Keratinocyte (primary cell): ENCODE measurements around the gene KCNK18. TPM values are rescaled to one million over a fixed set of nuclear protein-coding genes. Genes with fewer than 3 reads are reported as not detected.
A peak's percentile ranks its signal among the peaks of the same experiment; 100 is the strongest.

Source experiments
- DNase-seq: peaks from one replicate; pipeline ENCODE4 v3.0.0-alpha.2; 2011; ENCODE audit warnings: low read depth, missing footprints, low spot score
- FAIRE-seq: peaks from 2 replicates; lab custom pipeline; 2011; peaks lifted over from hg19 to GRCh38; lab: Jason Lieb, UNC
- H2AFZ ChIP-seq: 2 replicates; pipeline ENCODE4 v1.6.0; 2012; ENCODE audit warnings: low read length, control low read depth, inconsistent platforms; ENCODE audit not compliant: control insufficient read depth
- H3K27ac ChIP-seq: 2 replicates; pipeline ENCODE4 v1.5.1; 2011; ENCODE audit warnings: low read length; ENCODE audit not compliant: control insufficient read depth, insufficient read depth
- H3K27me3 ChIP-seq: 3 replicates; pipeline ENCODE4 v1.6.0; 2011; ENCODE audit warnings: low read length; ENCODE audit not compliant: control insufficient read depth, insufficient read depth; ENCODE audit errors: extremely low read depth
- H3K36me3 ChIP-seq, 2 experiments: 2 replicates in 1 of 2; 3 replicates in 1 of 2; pipeline ENCODE4 v1.5.1; 2011; ENCODE audit warnings: low read length in 2 of 2, mild to moderate bottlenecking in 1 of 2; ENCODE audit not compliant: control insufficient read depth in 2 of 2, insufficient read depth in 2 of 2; ENCODE audit errors: extremely low read depth in 1 of 2
- H3K4me1 ChIP-seq: 3 replicates; pipeline ENCODE4 v1.5.1; 2011; ENCODE audit warnings: low read length; ENCODE audit not compliant: control insufficient read depth, insufficient read depth; ENCODE audit errors: extremely low read depth
- H3K4me2 ChIP-seq: 3 replicates; pipeline ENCODE4 v1.6.0; 2011; ENCODE audit warnings: low read depth, low read length; ENCODE audit not compliant: control insufficient read depth, insufficient read depth; ENCODE audit errors: extremely low read depth
- H3K4me3 ChIP-seq, 3 experiments: fragments of 200-600 bp in 1 of 3; sonication (generic) in 1 of 3; 2 replicates in 2 of 3; 3 replicates in 1 of 3; pipeline ENCODE4 v1.5.1; 2011 to 2016; ENCODE audit warnings: low read length in 3 of 3, mild to moderate bottlenecking in 3 of 3, control low read depth in 2 of 3, inconsistent platforms in 1 of 3, low read depth in 1 of 3, mixed read lengths in 1 of 3, mixed run types in 1 of 3, moderate library complexity in 1 of 3; ENCODE audit not compliant: control insufficient read depth in 2 of 3, insufficient read depth in 2 of 3; ENCODE audit errors: extremely low read depth in 1 of 3
- H3K79me2 ChIP-seq: 2 replicates; pipeline ENCODE4 v1.6.0; 2012; ENCODE audit warnings: low read length; ENCODE audit not compliant: control insufficient read depth, insufficient read depth
- H3K9ac ChIP-seq: 3 replicates; pipeline ENCODE4 v1.6.0; 2011; ENCODE audit warnings: low read length; ENCODE audit not compliant: control insufficient read depth, insufficient read depth; ENCODE audit errors: extremely low read depth
- H3K9me1 ChIP-seq: 3 replicates; pipeline ENCODE4 v1.6.0; 2011; ENCODE audit warnings: low read length; ENCODE audit not compliant: control insufficient read depth, insufficient read depth; ENCODE audit errors: extremely low read depth
- H3K9me3 ChIP-seq: 2 replicates; pipeline ENCODE4 v1.5.1; 2012; ENCODE audit warnings: low read depth, low read length; ENCODE audit not compliant: control insufficient read depth
- H4K20me1 ChIP-seq: 3 replicates; pipeline ENCODE4 v1.6.0; 2011; ENCODE audit warnings: low read length; ENCODE audit not compliant: control insufficient read depth, insufficient read depth; ENCODE audit errors: extremely low read depth
- EZH2 ChIP-seq: IDR thresholded peaks from one replicate; pipeline ENCODE4 v1.6.1; 2012; ENCODE audit warnings: inconsistent platforms, mild to moderate bottlenecking, low read length, moderate library complexity
- dilution Hi-C: fragments of 300-500 bp; cut with MboI; formaldehyde crosslinking; loops from one replicate; pipeline ENCODE4 v1.7.0; 2020; ENCODE audit warnings: low sequenced_read_pairs; ENCODE audit not compliant: extremely low pct_ligation_motif_present
- polyA plus RNA-seq, 5 experiments: library from polyadenylated mRNA; depleted of rRNA in 3 of 5; stranded (reverse) in 3 of 5; stranded (forward) in 1 of 5; unstranded in 1 of 5; fragments of >200 nt; gene quantifications; 1 replicate in 1 of 5; 2 replicates in 3 of 5; 3 replicates in 1 of 5; pipeline versions ENCODE4 v1.2.1 to v1.2.3, GENCODE V29; 2011 to 2012; ENCODE audit warnings: missing spikeins in 2 of 5, low read depth in 1 of 5, low replicate concordance in 1 of 5
- TF ChIP-seq, protein P1 (sequence below), 3 experiments: IDR thresholded peaks in 1 of 3; conservative IDR thresholded peaks in 1 of 3; optimal IDR thresholded peaks in 1 of 3; 2 replicates in 2 of 3; 3 replicates in 1 of 3; pipeline versions ENCODE3 to v1.5.1; 2011; ENCODE audit warnings: low read length in 3 of 3, mild to moderate bottlenecking in 3 of 3, moderate library complexity in 2 of 3, control low read depth in 1 of 3, inconsistent platforms in 1 of 3; ENCODE audit not compliant: insufficient read depth in 2 of 3; ENCODE audit errors: extremely low read depth in 1 of 3

The KCNK18 gene
- polyA plus RNA-seq, 1 donor (not counting 4 experiments of a cell fraction or from before 2014, with no cell fraction given): not detected

GRCh38 chr10:117224881-117225280 lies 27.6 kb downstream of the KCNK18 start:
- Histone ChIP-seq H3K27me3 (peaks cover 3% of the 10 kb centered on the region), H3K4me3 (no peak overlapping the region), H3K4me1 (no peaks in the 10 kb centered on the region), H3K9me3 (no peaks in the 10 kb centered on the region), H4K20me1 (no peaks in the 10 kb centered on the region), H3K36me3 (no peaks in the 10 kb centered on the region), H3K4me2 (no peak overlapping the region), H3K9me1 (no peaks in the 10 kb centered on the region), H3K27ac (no peak overlapping the region), H3K9ac (no peak overlapping the region), H2AFZ (no peak overlapping the region), H3K79me2 (no peaks in the 10 kb centered on the region)
- dilution Hi-C loops: no loop called here
- FAIRE-seq (no peak), DNase-seq (no peak)
- TF ChIP-seq EZH2: no peak
- TF ChIP-seq, protein P1, sequence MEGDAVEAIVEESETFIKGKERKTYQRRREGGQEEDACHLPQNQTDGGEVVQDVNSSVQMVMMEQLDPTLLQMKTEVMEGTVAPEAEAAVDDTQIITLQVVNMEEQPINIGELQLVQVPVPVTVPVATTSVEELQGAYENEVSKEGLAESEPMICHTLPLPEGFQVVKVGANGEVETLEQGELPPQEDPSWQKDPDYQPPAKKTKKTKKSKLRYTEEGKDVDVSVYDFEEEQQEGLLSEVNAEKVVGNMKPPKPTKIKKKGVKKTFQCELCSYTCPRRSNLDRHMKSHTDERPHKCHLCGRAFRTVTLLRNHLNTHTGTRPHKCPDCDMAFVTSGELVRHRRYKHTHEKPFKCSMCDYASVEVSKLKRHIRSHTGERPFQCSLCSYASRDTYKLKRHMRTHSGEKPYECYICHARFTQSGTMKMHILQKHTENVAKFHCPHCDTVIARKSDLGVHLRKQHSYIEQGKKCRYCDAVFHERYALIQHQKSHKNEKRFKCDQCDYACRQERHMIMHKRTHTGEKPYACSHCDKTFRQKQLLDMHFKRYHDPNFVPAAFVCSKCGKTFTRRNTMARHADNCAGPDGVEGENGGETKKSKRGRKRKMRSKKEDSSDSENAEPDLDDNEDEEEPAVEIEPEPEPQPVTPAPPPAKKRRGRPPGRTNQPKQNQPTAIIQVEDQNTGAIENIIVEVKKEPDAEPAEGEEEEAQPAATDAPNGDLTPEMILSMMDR (optimal IDR thresholded peaks at IDR 0.05 in 1 of 3, IDR thresholded peaks at IDR 0.05 in 1 of 3, conservative IDR thresholded peaks at IDR 0.05 in 1 of 3; ENCODE audit: extremely low read depth in 1 of 3, insufficient read depth in 2 of 3, low read length in 3 of 3): no peak

GRCh38 chr10:117226813-117227451 lies 29.6 kb downstream of the KCNK18 start:
- no peak for FAIRE-seq

More at GRCh38 chr10:117226813-117227451, 29.6 kb downstream of the KCNK18 start:
- Histone ChIP-seq H3K27me3 (peaks cover 7% of the 10 kb centered on the region), H3K79me2 (no peaks in the 10 kb centered on the region), H3K4me1 (no peaks in the 10 kb centered on the region), H4K20me1 (no peaks in the 10 kb centered on the region), H3K4me2 (no peak overlapping the region), H2AFZ (no peak overlapping the region), H3K9me1 (no peaks in the 10 kb centered on the region), H3K9me3 (no peaks in the 10 kb centered on the region), H3K36me3 (no peaks in the 10 kb centered on the region), H3K9ac (no peak overlapping the region), H3K4me3 (no peak overlapping the region), H3K27ac (no peak overlapping the region)
- no peak for DNase-seq
- dilution Hi-C loops: no loop called here
- TF ChIP-seq EZH2: no peak
- TF ChIP-seq, protein P1 (optimal IDR thresholded peaks at IDR 0.05 in 1 of 3, IDR thresholded peaks at IDR 0.05 in 1 of 3, conservative IDR thresholded peaks at IDR 0.05 in 1 of 3; ENCODE audit: extremely low read depth in 1 of 3, insufficient read depth in 2 of 3, low read length in 3 of 3): peak; percentile 67 to 75 (median 70)
